Gastroesophageal sphincter (tissue), 3 donors: ENCODE measurements around the gene FAM219A.
A peak's percentile ranks its signal among the peaks of the same experiment; 100 is the strongest.

ENCODE experiments used
- POLR2A ChIP-seq, 2 donors: fragments of 450-650 bp; IDR thresholded peaks; one replicate each; pipeline ENCODE4 v1.6.1; 2017; ENCODE audit warnings: antibody characterized with exemption in 2 of 2, mild to moderate bottlenecking in 2 of 2, moderate library complexity in 1 of 2
- POLR2AphosphoS5 ChIP-seq: sonication (generic); formaldehyde crosslinking; IDR thresholded peaks from one replicate; pipeline ENCODE4 v1.6.1; 2017; ENCODE audit warnings: antibody characterized with exemption
- TF ChIP-seq, protein P1 (sequence below), 4 experiments: fragments of 200-600 bp in 2 of 4; fragments of 450-650 bp in 2 of 4; sonication (generic) in 1 of 4; IDR thresholded peaks; one replicate each; pipeline ENCODE4 v1.5.1; 2017 to 2019; ENCODE audit warnings: antibody characterized with exemption in 4 of 4, mild to moderate bottlenecking in 2 of 4, moderate library complexity in 2 of 4

DNA sequence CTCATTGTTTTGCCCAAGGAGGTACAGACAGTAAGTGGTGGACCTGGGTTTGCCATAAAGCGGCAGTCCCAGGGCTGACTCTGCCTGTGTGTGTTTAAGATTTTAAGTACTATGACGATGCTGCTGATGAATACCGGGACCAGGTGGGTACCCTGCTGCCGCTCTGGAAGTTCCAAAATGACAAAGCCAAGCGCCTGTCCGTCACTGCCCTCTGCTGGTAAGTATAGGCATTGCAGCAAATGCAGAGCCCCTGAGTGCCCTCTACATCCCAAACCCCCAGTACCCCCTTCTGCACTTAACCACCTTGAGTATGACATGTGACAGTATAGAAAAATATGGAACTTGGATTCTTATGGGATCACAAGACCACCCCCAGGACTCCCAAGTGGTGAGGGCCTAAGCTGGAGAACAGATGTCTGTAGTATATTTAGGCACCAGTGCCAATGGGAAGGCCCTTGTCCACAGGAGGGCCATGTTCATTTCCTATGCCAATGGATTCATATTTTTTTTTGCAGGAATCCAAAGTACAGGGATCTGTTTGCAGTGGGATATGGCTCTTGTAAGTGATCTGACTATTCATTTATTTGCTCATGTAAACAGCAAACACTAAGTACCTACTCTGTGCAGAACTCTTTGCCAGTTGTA lies 42.4 kb upstream of the FAM219A start:
- TF ChIP-seq, protein P1, sequence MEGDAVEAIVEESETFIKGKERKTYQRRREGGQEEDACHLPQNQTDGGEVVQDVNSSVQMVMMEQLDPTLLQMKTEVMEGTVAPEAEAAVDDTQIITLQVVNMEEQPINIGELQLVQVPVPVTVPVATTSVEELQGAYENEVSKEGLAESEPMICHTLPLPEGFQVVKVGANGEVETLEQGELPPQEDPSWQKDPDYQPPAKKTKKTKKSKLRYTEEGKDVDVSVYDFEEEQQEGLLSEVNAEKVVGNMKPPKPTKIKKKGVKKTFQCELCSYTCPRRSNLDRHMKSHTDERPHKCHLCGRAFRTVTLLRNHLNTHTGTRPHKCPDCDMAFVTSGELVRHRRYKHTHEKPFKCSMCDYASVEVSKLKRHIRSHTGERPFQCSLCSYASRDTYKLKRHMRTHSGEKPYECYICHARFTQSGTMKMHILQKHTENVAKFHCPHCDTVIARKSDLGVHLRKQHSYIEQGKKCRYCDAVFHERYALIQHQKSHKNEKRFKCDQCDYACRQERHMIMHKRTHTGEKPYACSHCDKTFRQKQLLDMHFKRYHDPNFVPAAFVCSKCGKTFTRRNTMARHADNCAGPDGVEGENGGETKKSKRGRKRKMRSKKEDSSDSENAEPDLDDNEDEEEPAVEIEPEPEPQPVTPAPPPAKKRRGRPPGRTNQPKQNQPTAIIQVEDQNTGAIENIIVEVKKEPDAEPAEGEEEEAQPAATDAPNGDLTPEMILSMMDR (IDR thresholded peaks at IDR 0.05), result peak; percentile 88 to 98 (median 93)
- TF ChIP-seq POLR2AphosphoS5 (no peak), POLR2A (IDR thresholded peaks at IDR 0.05) (no peak)
